Measurements from ENCODE around the gene UNC79. TPM values are rescaled to one million over a fixed set of nuclear protein-coding genes. Genes with fewer than 3 reads are reported as not detected.
"Not testable (repeated sequence)": the region's sequence is repeated elsewhere in the genome, so short reads cannot be mapped to it uniquely, and the experiment has no call there.

Gene UNC79
- total RNA-seq, 1 experiment from 2014 or later = 0.07 TPM

- TF ChIP-seq, protein P1, sequence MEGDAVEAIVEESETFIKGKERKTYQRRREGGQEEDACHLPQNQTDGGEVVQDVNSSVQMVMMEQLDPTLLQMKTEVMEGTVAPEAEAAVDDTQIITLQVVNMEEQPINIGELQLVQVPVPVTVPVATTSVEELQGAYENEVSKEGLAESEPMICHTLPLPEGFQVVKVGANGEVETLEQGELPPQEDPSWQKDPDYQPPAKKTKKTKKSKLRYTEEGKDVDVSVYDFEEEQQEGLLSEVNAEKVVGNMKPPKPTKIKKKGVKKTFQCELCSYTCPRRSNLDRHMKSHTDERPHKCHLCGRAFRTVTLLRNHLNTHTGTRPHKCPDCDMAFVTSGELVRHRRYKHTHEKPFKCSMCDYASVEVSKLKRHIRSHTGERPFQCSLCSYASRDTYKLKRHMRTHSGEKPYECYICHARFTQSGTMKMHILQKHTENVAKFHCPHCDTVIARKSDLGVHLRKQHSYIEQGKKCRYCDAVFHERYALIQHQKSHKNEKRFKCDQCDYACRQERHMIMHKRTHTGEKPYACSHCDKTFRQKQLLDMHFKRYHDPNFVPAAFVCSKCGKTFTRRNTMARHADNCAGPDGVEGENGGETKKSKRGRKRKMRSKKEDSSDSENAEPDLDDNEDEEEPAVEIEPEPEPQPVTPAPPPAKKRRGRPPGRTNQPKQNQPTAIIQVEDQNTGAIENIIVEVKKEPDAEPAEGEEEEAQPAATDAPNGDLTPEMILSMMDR (conservative IDR thresholded peaks at IDR 0.05) = no peak
- TF ChIP-seq EZH2 (IDR thresholded peaks at IDR 0.05; ENCODE audit: low read depth) = no peak
- no peak for DNase-seq
- no peaks in the 10 kb centered on the region for H3K4me1 ChIP-seq (replicated peaks; ENCODE audit: insufficient read depth)
- H3K27ac ChIP-seq = no peak overlapping the region
- H3K79me2 ChIP-seq (ENCODE audit: low read depth) = no peaks in the 10 kb centered on the region
- no peaks in the 10 kb centered on the region; the same call in 1 of the 2 replicates for H3K9me2 ChIP-seq (ENCODE audit: insufficient read depth)
- BruUV-seq (replicated peaks) = no TSS peak
- 0 out of 2 replicates have a peak, but pooled peaks cover 3% of the 10 kb centered on the region for H3K9me3 ChIP-seq (ENCODE audit: insufficient read depth, low read depth)
- ChIA-PET POLR2A (ENCODE audit: unreplicated experiment) (no interaction called here), CTCF (no interaction called here)
- no peaks in the 10 kb centered on the region for H4K20me1 ChIP-seq (ENCODE audit: insufficient read depth)
- H3F3A ChIP-seq (ENCODE audit: insufficient read depth, low read depth) = no peaks in the 10 kb centered on the region
- no peak overlapping the region for H3K4me2 ChIP-seq
- intact Hi-C loops (cut with micrococcal nuclease; ENCODE audit: unreplicated experiment) = no loop called here
- H3K27me3 ChIP-seq (ENCODE audit: insufficient read depth, low read depth) = peaks cover 39% of the 10 kb centered on the region; the same call in 1 of the 2 replicates
- no peak overlapping the region for H2AFZ ChIP-seq
- no peaks in the 10 kb centered on the region for H3K36me3 ChIP-seq (ENCODE audit: low read depth)
- H3K4me3 ChIP-seq = no peak overlapping the region
Measured at GRCh38 chr14:93464271-93464670, 33.5 kb downstream of the UNC79 start.

- BruUV-seq (replicated peaks) = no TSS peak
- H3K9me2 ChIP-seq (ENCODE audit: insufficient read depth) = no peaks in the 10 kb centered on the region
- no peak for DNase-seq
- H3K36me3 ChIP-seq (ENCODE audit: low read depth) = no peaks in the 10 kb centered on the region
- TF ChIP-seq, protein P1 (conservative IDR thresholded peaks at IDR 0.05) = no peak
- no peak for TF ChIP-seq EZH2 (IDR thresholded peaks at IDR 0.05; ENCODE audit: low read depth)
- H3K4me2 ChIP-seq = no peak overlapping the region
- no peaks in the 10 kb centered on the region for H3F3A ChIP-seq (ENCODE audit: insufficient read depth, low read depth)
- H3K79me2 ChIP-seq (ENCODE audit: low read depth) = no peaks in the 10 kb centered on the region
- H3K27me3 ChIP-seq (ENCODE audit: insufficient read depth, low read depth) = peaks cover 62% of the 10 kb centered on the region
- H3K4me3 ChIP-seq = no peak overlapping the region
- H3K9me3 ChIP-seq (ENCODE audit: insufficient read depth, low read depth) = no peaks in the 10 kb centered on the region
- CTCF ChIA-PET = no interaction called here
- H2AFZ ChIP-seq = no peak overlapping the region
- H4K20me1 ChIP-seq (ENCODE audit: insufficient read depth) = no peaks in the 10 kb centered on the region
- H3K4me1 ChIP-seq (replicated peaks; ENCODE audit: insufficient read depth) = no peaks in the 10 kb centered on the region
- intact Hi-C loops (cut with micrococcal nuclease; ENCODE audit: unreplicated experiment) = no loop called here
- H3K27ac ChIP-seq = no peak overlapping the region
- POLR2A ChIA-PET (ENCODE audit: unreplicated experiment) = no interaction called here
Measured at GRCh38 chr14:93475471-93475870, 44.7 kb downstream of the UNC79 start.

GRCh38 chr14:93476305-93476704, 45.6 kb downstream of the UNC79 start:
- no peak for DNase-seq
- Histone ChIP-seq H3K4me3 (no peak overlapping the region), H3K4me1 (replicated peaks; ENCODE audit: insufficient read depth) (no peaks in the 10 kb centered on the region), H3F3A (ENCODE audit: insufficient read depth, low read depth) (no peaks in the 10 kb centered on the region), H3K36me3 (ENCODE audit: low read depth) (no peaks in the 10 kb centered on the region), H3K4me2 (no peak overlapping the region), H3K9me3 (ENCODE audit: insufficient read depth, low read depth) (no peaks in the 10 kb centered on the region), H4K20me1 (ENCODE audit: insufficient read depth) (peaks cover 2% of the 10 kb centered on the region; the same call in 1 of the 2 replicates), H3K79me2 (ENCODE audit: low read depth) (no peaks in the 10 kb centered on the region), H3K9me2 (ENCODE audit: insufficient read depth) (no peaks in the 10 kb centered on the region), H2AFZ (no peak overlapping the region), H3K27me3 (ENCODE audit: insufficient read depth, low read depth) (peaks cover 60% of the 10 kb centered on the region), H3K27ac (no peak overlapping the region)
- ChIA-PET POLR2A (ENCODE audit: unreplicated experiment) (no interaction called here), CTCF (no interaction called here)
- intact Hi-C loops (cut with micrococcal nuclease; ENCODE audit: unreplicated experiment) = no loop called here
- no TSS peak for BruUV-seq (replicated peaks)
- no peak for TF ChIP-seq EZH2 (IDR thresholded peaks at IDR 0.05; ENCODE audit: low read depth)
- TF ChIP-seq, protein P1 (conservative IDR thresholded peaks at IDR 0.05) = no peak

DNA sequence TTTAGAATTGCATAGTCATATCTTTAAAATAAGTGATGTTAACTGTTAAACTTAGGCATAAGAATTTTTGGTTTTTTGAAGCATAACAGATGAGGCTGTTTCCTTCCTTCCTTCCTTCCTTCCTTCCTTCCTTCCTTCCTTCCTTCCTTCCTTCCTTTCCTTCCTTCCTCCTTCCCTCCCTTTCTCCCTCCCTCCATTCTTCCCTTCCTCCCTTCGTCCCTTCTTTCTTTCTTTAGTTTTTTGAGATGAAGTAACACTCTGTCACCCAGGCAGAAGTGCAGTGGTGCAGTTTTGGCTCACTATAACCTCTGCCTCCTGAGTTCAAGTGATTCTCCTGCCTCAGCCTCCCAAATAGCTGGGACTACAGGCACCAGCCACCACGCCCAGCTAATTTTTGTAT, 48.3 kb downstream of the UNC79 start:
- BruUV-seq (replicated peaks); intact Hi-C loops (cut with micrococcal nuclease; ENCODE audit: unreplicated experiment); DNase-seq; H3K79me2 ChIP-seq (ENCODE audit: low read depth); H3K9me3 ChIP-seq (ENCODE audit: insufficient read depth, low read depth); H3K4me3 ChIP-seq; H3F3A ChIP-seq (ENCODE audit: insufficient read depth, low read depth); H3K9me2 ChIP-seq (ENCODE audit: insufficient read depth); POLR2A ChIA-PET (ENCODE audit: unreplicated experiment); CTCF ChIA-PET; H4K20me1 ChIP-seq (ENCODE audit: insufficient read depth); H3K4me1 ChIP-seq (replicated peaks; ENCODE audit: insufficient read depth); H3K27ac ChIP-seq; H3K4me2 ChIP-seq; H2AFZ ChIP-seq; H3K36me3 ChIP-seq (ENCODE audit: low read depth): not testable (repeated sequence)
- H3K27me3 ChIP-seq (ENCODE audit: insufficient read depth, low read depth) = peaks cover 60% of the 10 kb centered on the region

Data from PC-9 (cell line).